H1 (cell line): ENCODE measurements around the gene LPAR3. TPM values are rescaled to one million over a fixed set of nuclear protein-coding genes. Genes with fewer than 3 reads are reported as not detected.

Source experiments
- CTCF ChIA-PET: fragments of 300-600 bp; sonication (Branson Sonifier 250); formaldehyde crosslinking; loops from one replicate; lab custom pipeline; 2021; ENCODE audit not compliant: partially characterized antibody; lab: Charles Lee
- POLR2A ChIA-PET: fragments of 300-600 bp; sonication (Branson Sonifier 250); formaldehyde crosslinking; loops from one replicate; lab custom pipeline; 2021; ENCODE audit warnings: inconsistent platforms; ENCODE audit not compliant: partially characterized antibody; lab: Charles Lee
- DNase-seq, 2 experiments: peaks; one replicate each; pipeline versions ENCODE4 v3.0.0 to v3.0.0-alpha.2; 2010 to 2022; ENCODE audit warnings: low spot score in 2 of 2, low read depth in 1 of 2, mixed read lengths in 1 of 2
- FAIRE-seq: peaks from 2 replicates; lab custom pipeline; 2011; peaks lifted over from hg19 to GRCh38; lab: Jason Lieb, UNC
- H2AFZ ChIP-seq: 2 replicates; pipeline ENCODE4 v1.8.1; 2012; ENCODE audit warnings: low read length, inconsistent platforms
- H2AK5ac ChIP-seq: 2 replicates; pipeline ENCODE4 v1.6.1; 2013; ENCODE audit warnings: low read depth, low read length
- H2BK120ac ChIP-seq: replicated peaks from 2 replicates; pipeline ENCODE3; 2013; ENCODE audit warnings: low read depth, low read length, inconsistent platforms
- H2BK12ac ChIP-seq: 2 replicates; pipeline ENCODE4 v1.6.1; 2013; ENCODE audit warnings: low read depth, low read length
- H2BK15ac ChIP-seq: 2 replicates; pipeline ENCODE4 v1.6.1; 2013; ENCODE audit warnings: low read length
- H2BK20ac ChIP-seq: 2 replicates; pipeline ENCODE4 v1.6.1; 2013; ENCODE audit warnings: low read length
- H2BK5ac ChIP-seq: 2 replicates; pipeline ENCODE4 v1.6.1; 2013; ENCODE audit warnings: low read depth, low read length
- H3K14ac ChIP-seq: 2 replicates; pipeline ENCODE4 v1.6.1; 2013; ENCODE audit warnings: inconsistent platforms; ENCODE audit not compliant: insufficient read length
- H3K18ac ChIP-seq: 2 replicates; pipeline ENCODE4 v1.6.1; 2013; ENCODE audit warnings: low read length; ENCODE audit errors: extremely low read depth
- H3K23ac ChIP-seq: 2 replicates; pipeline ENCODE4 v1.6.1; 2013; ENCODE audit warnings: inconsistent platforms; ENCODE audit not compliant: insufficient read length
- H3K23me2 ChIP-seq: 2 replicates; pipeline ENCODE4 v1.6.1; 2013; ENCODE audit warnings: low read depth, low read length
- H3K27ac ChIP-seq: 2 replicates; pipeline ENCODE4 v1.6.1; 2011; ENCODE audit warnings: low read depth, low read length, inconsistent platforms
- H3K27me3 ChIP-seq, 4 experiments: replicated peaks in 1 of 4; 1 replicate in 1 of 4; 2 replicates in 3 of 4; pipeline versions ENCODE4 v1.6.1 to v1.8.1; 2011 to 2013; ENCODE audit warnings: low read length in 3 of 4, mild to moderate bottlenecking in 3 of 4, inconsistent platforms in 2 of 4, mixed read lengths in 2 of 4, moderate library complexity in 1 of 4; ENCODE audit not compliant: control insufficient read depth in 3 of 4, insufficient read depth in 3 of 4; ENCODE audit errors: extremely low read depth in 1 of 4
- H3K36me3 ChIP-seq, 4 experiments: 2 replicates each; pipeline versions ENCODE4 v1.6.1 to v1.8.1; 2011 to 2013; ENCODE audit warnings: mild to moderate bottlenecking in 4 of 4, low read length in 3 of 4, moderate library complexity in 2 of 4, control low read depth in 1 of 4, inconsistent platforms in 1 of 4; ENCODE audit not compliant: insufficient read depth in 4 of 4, control insufficient read depth in 2 of 4
- H3K4ac ChIP-seq: replicated peaks from 2 replicates; pipeline ENCODE3; 2013; ENCODE audit warnings: low read length, low read depth, mixed read lengths, inconsistent platforms; ENCODE audit not compliant: insufficient read length
- H3K4me1 ChIP-seq, 4 experiments: replicated peaks in 1 of 4; 1 replicate in 1 of 4; 2 replicates in 3 of 4; pipeline versions ENCODE4 v1.6.1 to v1.8.1; 2011 to 2013; ENCODE audit warnings: low read length in 3 of 4, inconsistent platforms in 2 of 4, mixed read lengths in 1 of 4; ENCODE audit not compliant: insufficient read depth in 4 of 4, control insufficient read depth in 3 of 4
- H3K4me2 ChIP-seq, 2 experiments: 2 replicates each; pipeline versions ENCODE4 v1.6.1 to v1.8.1; 2011 to 2013; ENCODE audit warnings: low read depth in 2 of 2, low read length in 2 of 2, control low read depth in 1 of 2, inconsistent platforms in 1 of 2, mild to moderate bottlenecking in 1 of 2; ENCODE audit not compliant: insufficient read depth in 1 of 2
- H3K4me3 ChIP-seq, 4 experiments: fragments of 200-600, 300-600 bp in 1 of 4; sonication (generic), shearing (Covaris generic), sonication (Bioruptor Twin) in 1 of 4; 2 replicates each; pipeline versions ENCODE4 v1.5.1 to v1.8.1; 2011 to 2016; ENCODE audit warnings: low read length in 4 of 4, low read depth in 3 of 4, control low read depth in 2 of 4, inconsistent platforms in 2 of 4, mild to moderate bottlenecking in 2 of 4, mixed read lengths in 1 of 4, moderate library complexity in 1 of 4; ENCODE audit not compliant: insufficient read depth in 2 of 4; ENCODE audit errors: extremely low read depth in 1 of 4
- H3K56ac ChIP-seq: replicated peaks from 2 replicates; pipeline ENCODE3; 2013; ENCODE audit warnings: low read depth, mild to moderate bottlenecking, mixed read lengths, low read length, inconsistent platforms; ENCODE audit not compliant: insufficient read length
- H3K79me1 ChIP-seq: 2 replicates; pipeline ENCODE4 v1.6.1; 2013; ENCODE audit warnings: low read depth, low read length, control low read depth
- H3K79me2 ChIP-seq, 2 experiments: 2 replicates each; pipeline versions ENCODE4 v1.6.1 to v1.8.1; 2012 to 2013; ENCODE audit warnings: low read length in 2 of 2, mild to moderate bottlenecking in 2 of 2, inconsistent platforms in 1 of 2; ENCODE audit not compliant: insufficient read depth in 2 of 2, control insufficient read depth in 1 of 2
- H3K9ac ChIP-seq, 4 experiments: replicated peaks in 1 of 4; 1 replicate in 1 of 4; 2 replicates in 3 of 4; pipeline versions ENCODE4 v1.6.1 to v1.8.1; 2011 to 2013; ENCODE audit warnings: low read depth in 3 of 4, low read length in 3 of 4, control low read depth in 2 of 4, mild to moderate bottlenecking in 2 of 4, moderate library complexity in 2 of 4, inconsistent platforms in 1 of 4; ENCODE audit errors: extremely low read depth in 1 of 4
- H3K9me3 ChIP-seq, 2 experiments: 2 replicates each; pipeline versions ENCODE4 v1.6.1 to v1.8.1; 2012 to 2013; ENCODE audit warnings: mild to moderate bottlenecking in 2 of 2, moderate library complexity in 2 of 2, control low read depth in 1 of 2, inconsistent platforms in 1 of 2, low read depth in 1 of 2, low read length in 1 of 2, mixed read lengths in 1 of 2; ENCODE audit not compliant: insufficient read depth in 2 of 2
- H4K20me1 ChIP-seq, 2 experiments: replicated peaks in 1 of 2; 2 replicates each; pipeline versions ENCODE3 to v1.8.1; 2011 to 2013; ENCODE audit warnings: inconsistent platforms in 2 of 2, low read length in 2 of 2, mild to moderate bottlenecking in 1 of 2; ENCODE audit not compliant: insufficient read depth in 2 of 2, control insufficient read depth in 1 of 2
- H4K5ac ChIP-seq: 2 replicates; pipeline ENCODE4 v1.6.1; 2013; ENCODE audit warnings: low read length, low read depth, mixed read lengths, inconsistent platforms; ENCODE audit not compliant: insufficient read length
- H4K8ac ChIP-seq: 2 replicates; pipeline ENCODE4 v1.8.0; 2013; ENCODE audit warnings: mild to moderate bottlenecking, moderate library complexity, low read length, inconsistent platforms; ENCODE audit not compliant: insufficient read depth; ENCODE audit errors: extremely low read depth
- H4K91ac ChIP-seq: replicated peaks from 2 replicates; pipeline ENCODE3; 2013; ENCODE audit warnings: low read length, mixed read lengths, inconsistent platforms; ENCODE audit not compliant: insufficient read length
- CTCF ChIP-seq, 3 experiments: IDR thresholded peaks; 1 replicate in 2 of 3; 2 replicates in 1 of 3; pipeline versions ENCODE4 v1.5.1 to v1.6.1; 2011; ENCODE audit warnings: low read length in 3 of 3, mild to moderate bottlenecking in 3 of 3, inconsistent platforms in 2 of 3, low read depth in 1 of 3, moderate library complexity in 1 of 3; ENCODE audit not compliant: insufficient read depth in 1 of 3; ENCODE audit errors: control extremely low read depth in 1 of 3
- EZH2 ChIP-seq: fragments of 200-600 bp; sonication (generic); IDR thresholded peaks from 2 replicates; pipeline ENCODE4 v1.7.1; 2012; ENCODE audit warnings: low read depth, mild to moderate bottlenecking, moderate library complexity, low read length, inconsistent platforms; ENCODE audit not compliant: severe bottlenecking
- JUND ChIP-seq: IDR thresholded peaks from 2 replicates; pipeline ENCODE4 v1.6.1; 2011; ENCODE audit warnings: mild to moderate bottlenecking, improper control_type of control experiment, low read length
- POU5F1 ChIP-seq: IDR thresholded peaks from 2 replicates; pipeline ENCODE4 v1.6.1; 2011; ENCODE audit warnings: low read depth, mild to moderate bottlenecking, low read length, moderate library complexity
- SP4 ChIP-seq: IDR thresholded peaks from 2 replicates; pipeline ENCODE4 v1.6.1; 2012; ENCODE audit warnings: low read length, inconsistent platforms
- TAF1 ChIP-seq: IDR thresholded peaks from 2 replicates; pipeline ENCODE4 v1.6.1; 2011; ENCODE audit warnings: mild to moderate bottlenecking, low read depth, low read length
- WGBS, 2 experiments: shearing (Covaris generic) in 1 of 2; methylation state at CpG; one replicate each; pipeline versions ENCODE4 v1.1.6 to v1.1.7; 2013 to 2015; ENCODE audit warnings: low lambda C conversion rate in 2 of 2, mixed read lengths in 2 of 2, inconsistent platforms in 1 of 2, low coverage in 1 of 2, missing lambda C conversion rate in 1 of 2; ENCODE audit not compliant: insufficient replicate concordance in 2 of 2, insufficient coverage in 1 of 2, insufficient read length in 1 of 2; ENCODE audit errors: extremely low coverage in 1 of 2, missing lambda C conversion rate in 1 of 2; 5-methylcytosine and 5-hydroxymethylcytosine counted together
- polyA plus RNA-seq, 7 experiments: library from polyadenylated mRNA; depleted of rRNA in 3 of 7; stranded (reverse) in 5 of 7; unstranded in 2 of 7; fragments of >200 nt in 5 of 7; fragments of 200-250 nt in 2 of 7; gene quantifications; 1 replicate in 5 of 7; 2 replicates in 1 of 7; 4 replicates in 1 of 7; pipeline versions ENCODE4 v1.2.1 to v1.2.3, GENCODE V29; 2011 to 2013; ENCODE audit warnings: missing spikeins in 2 of 7, mixed read lengths in 2 of 7
- total RNA-seq: library from RNA; stranded (reverse); fragmentation: NEBNext Ultra II Directional; extraction: Animal tissue kit (Norgen Biotek cat#: 25700); gene quantifications from 2 replicates; pipeline ENCODE4 v1.2.1, GENCODE V29; 2021

LPAR3 gene
- total and polyA plus RNA-seq, 2 of the 8 experiments (the other 6 are each of a cell fraction or from before 2014, with no cell fraction given): 17.1 to 25.4 TPM

- Histone ChIP-seq H2BK120ac (no peak overlapping the region), H3K4me1 (no peaks in the 10 kb centered on the region), H3K79me1 (no peaks in the 10 kb centered on the region), H3K9me3 (no peaks in the 10 kb centered on the region), H2BK20ac (no peak overlapping the region), H3K9ac (no peak overlapping the region), H3K36me3 (no peaks in the 10 kb centered on the region), H4K5ac (no peak overlapping the region), H4K20me1 (no peaks in the 10 kb centered on the region), H3K4me3 (no peak overlapping the region), H3K56ac (no peak overlapping the region), H4K91ac (no peak overlapping the region), H3K23me2 (no peaks in the 10 kb centered on the region), H3K4me2 (no peak overlapping the region), H3K18ac (no peak overlapping the region), H3K23ac (no peak overlapping the region), H3K27me3 (no peaks in the 10 kb centered on the region), H3K4ac (no peak overlapping the region), H4K8ac (no peak overlapping the region), H2AK5ac (no peak overlapping the region), H2BK15ac (no peak overlapping the region), H2BK5ac (no peak overlapping the region), H2AFZ (no peak overlapping the region), H3K27ac (no peak overlapping the region), H2BK12ac (no peak overlapping the region), H3K14ac (no peak overlapping the region), H3K79me2 (no peaks in the 10 kb centered on the region)
- POLR2A ChIA-PET: interaction anchor here (1.0 kb wide), 1 partner anchor 20 kb away, joined by 5 read pairs; the partner anchor contains the start of gene LPAR3
- WGBS, 2 experiments: 78% methylated on average over 4 of the region's 4 CpGs; no CpG with 5 or more reads in 1 of the 2 experiments
- DNase-seq (no peak), FAIRE-seq (no peak)
- CTCF ChIA-PET: interaction anchor here (0.9 to 1.8 kb wide), 8 partner anchors 9 to 139 kb away, joined by 3 to 6 read pairs (median 4); no protein-coding TSS in a partner anchor
- TF ChIP-seq JUND: no peak
- TF ChIP-seq SP4: no peak
- no peak for TF ChIP-seq POU5F1
- TF ChIP-seq CTCF (IDR thresholded peaks at IDR 0.05; ENCODE audit: control extremely low read depth in 1 of 3, insufficient read depth in 1 of 3, low read depth in 1 of 3, low read length in 3 of 3): no peak
- TF ChIP-seq EZH2: no peak
- TF ChIP-seq TAF1: no peak
Observed at GRCh38 chr1:84913555-84913892, 20.5 kb upstream of the LPAR3 start.
